Stomach (tissue), 4 donors: ENCODE results near the gene TSSK1B.

ENCODE experiments used
- EP300 ChIP-seq: sonication (generic); formaldehyde crosslinking; IDR thresholded peaks from one replicate; pipeline ENCODE4 v1.6.1; 2017; ENCODE audit warnings: antibody characterized with exemption
- POLR2A ChIP-seq, 4 donors: fragments of 450-650 bp; IDR thresholded peaks; one replicate each; pipeline ENCODE4 v1.6.1; 2016; ENCODE audit warnings: antibody characterized with exemption in 4 of 4, control low read depth in 2 of 4, mild to moderate bottlenecking in 1 of 4, moderate library complexity in 1 of 4
- TF ChIP-seq, protein P1 (sequence below), 7 experiments: fragments of 450-650 bp in 4 of 7; fragments of 200-600 bp in 3 of 7; sonication (generic) in 3 of 7; IDR thresholded peaks; one replicate each; pipeline ENCODE4 v1.5.1; 2016 to 2019; ENCODE audit warnings: antibody characterized with exemption in 7 of 7, control low read depth in 2 of 7, mild to moderate bottlenecking in 1 of 7

DNA sequence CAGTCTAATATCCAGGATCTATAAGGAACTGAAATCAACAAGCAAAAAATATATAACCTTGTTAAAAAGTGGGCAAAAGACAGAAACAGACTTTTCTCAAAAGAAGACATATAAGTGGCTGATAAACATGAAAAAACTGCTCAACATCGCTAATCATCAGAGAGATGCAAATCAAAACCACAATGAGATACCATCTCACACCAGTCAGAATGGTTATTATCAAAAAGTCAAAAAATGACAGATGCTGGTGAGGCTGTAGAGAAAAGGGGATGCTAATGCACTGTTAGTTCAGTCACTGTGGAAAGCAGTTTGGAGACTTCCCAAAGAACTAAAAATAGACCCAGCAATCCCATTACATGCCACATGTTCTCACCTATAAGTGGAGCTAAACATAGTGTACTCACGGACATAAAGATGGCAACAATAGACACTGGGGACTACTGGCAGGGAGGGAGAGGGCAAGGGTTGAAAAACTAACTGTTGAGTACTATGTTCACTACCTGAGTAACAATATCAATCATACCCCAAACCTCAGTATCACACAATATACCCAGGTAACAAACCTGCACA is 11.7 kb upstream of the TSSK1B start:
- TF ChIP-seq, protein P1, sequence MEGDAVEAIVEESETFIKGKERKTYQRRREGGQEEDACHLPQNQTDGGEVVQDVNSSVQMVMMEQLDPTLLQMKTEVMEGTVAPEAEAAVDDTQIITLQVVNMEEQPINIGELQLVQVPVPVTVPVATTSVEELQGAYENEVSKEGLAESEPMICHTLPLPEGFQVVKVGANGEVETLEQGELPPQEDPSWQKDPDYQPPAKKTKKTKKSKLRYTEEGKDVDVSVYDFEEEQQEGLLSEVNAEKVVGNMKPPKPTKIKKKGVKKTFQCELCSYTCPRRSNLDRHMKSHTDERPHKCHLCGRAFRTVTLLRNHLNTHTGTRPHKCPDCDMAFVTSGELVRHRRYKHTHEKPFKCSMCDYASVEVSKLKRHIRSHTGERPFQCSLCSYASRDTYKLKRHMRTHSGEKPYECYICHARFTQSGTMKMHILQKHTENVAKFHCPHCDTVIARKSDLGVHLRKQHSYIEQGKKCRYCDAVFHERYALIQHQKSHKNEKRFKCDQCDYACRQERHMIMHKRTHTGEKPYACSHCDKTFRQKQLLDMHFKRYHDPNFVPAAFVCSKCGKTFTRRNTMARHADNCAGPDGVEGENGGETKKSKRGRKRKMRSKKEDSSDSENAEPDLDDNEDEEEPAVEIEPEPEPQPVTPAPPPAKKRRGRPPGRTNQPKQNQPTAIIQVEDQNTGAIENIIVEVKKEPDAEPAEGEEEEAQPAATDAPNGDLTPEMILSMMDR (IDR thresholded peaks at IDR 0.05) = no peak
- TF ChIP-seq EP300 = no peak
- no peak for TF ChIP-seq POLR2A (IDR thresholded peaks at IDR 0.05)
